Inflammatory macrophage (primary cell): Measurements from ENCODE around the gene ZSWIM6.

Experiments used
- DNase-seq, 2 donors: peaks; one replicate each; pipeline ENCODE4 v3.0.0-alpha.2; 2020 to 2022

Gene ZSWIM6

GRCh38 chr5:61563401-61563800 is 231.3 kb downstream of the ZSWIM6 start:
- no peak for DNase-seq

- DNase-seq = no peak
Measured at GRCh38 chr5:61567337-61567736, 235.3 kb downstream of the ZSWIM6 start.

- DNase-seq = no peak
Measured at GRCh38 chr5:61569353-61569752, 237.3 kb downstream of the ZSWIM6 start.

- no peak for DNase-seq
Measured at GRCh38 chr5:61570767-61571166, 238.7 kb downstream of the ZSWIM6 start.

GRCh38 chr5:61572959-61573358 is 240.9 kb downstream of the ZSWIM6 start:
- no peak for DNase-seq

- no peak for DNase-seq
Measured at GRCh38 chr5:61575103-61575502, 243.0 kb downstream of the ZSWIM6 start.

GRCh38 chr5:61575581-61575980 is 243.5 kb downstream of the ZSWIM6 start:
- no peak for DNase-seq

- DNase-seq = no peak
Measured at GRCh38 chr5:61576556-61576955, 244.5 kb downstream of the ZSWIM6 start.

GRCh38 chr5:61578858-61579503 is 246.9 kb downstream of the ZSWIM6 start:
- DNase-seq = no peak

- DNase-seq = no peak
Measured at GRCh38 chr5:61582205-61582820, 250.3 kb downstream of the ZSWIM6 start.

- DNase-seq = no peak
Measured at GRCh38 chr5:61582887-61583286, 250.8 kb downstream of the ZSWIM6 start.

GRCh38 chr5:61586096-61587084 is 254.3 kb downstream of the ZSWIM6 start:
- no peak for DNase-seq

GRCh38 chr5:61587125-61587524 is 255.1 kb downstream of the ZSWIM6 start:
- no peak for DNase-seq

GRCh38 chr5:61588216-61588615 is 256.2 kb downstream of the ZSWIM6 start:
- no peak for DNase-seq

GRCh38 chr5:61589946-61590345 is 257.9 kb downstream of the ZSWIM6 start:
- no peak for DNase-seq

GRCh38 chr5:61590473-61590872 is 258.4 kb downstream of the ZSWIM6 start:
- no peak for DNase-seq

- DNase-seq = no peak
Measured at GRCh38 chr5:61591859-61592258, 259.8 kb downstream of the ZSWIM6 start.

GRCh38 chr5:61595426-61595825 is 263.4 kb downstream of the ZSWIM6 start:
- no peak for DNase-seq
